Stimulated activated CD8-positive, alpha-beta memory T cell treated with anti-CD3 and anti-CD28 coated beads, Interleukin-4, amount 100 ng/mL, for 4 hours (primary cell): ENCODE results near the gene EIF3L.
"Not testable (repeated sequence)": the region's sequence is repeated elsewhere in the genome, so short reads cannot be mapped to it uniquely, and the experiment has no call there.

Experiments
- DNase-seq, 2 donors: peaks; one replicate each; pipeline ENCODE4 v3.0.0-alpha.2; 2020; ENCODE audit warnings: low read depth in 2 of 2, low spot score in 1 of 2

EIF3L gene

GRCh38 chr22:37849089-37849751 lies at the start of gene EIF3L:
EIF3L (plus strand) TSS chr22:37849419; CDS start chr22:37849450, 31 bp downstream.
- peak; percentile 61 to 76 for DNase-seq

GRCh38 chr22:37799979-37800378 lies 49.2 kb upstream of the EIF3L start:
- not testable (repeated sequence) for DNase-seq

DNA sequence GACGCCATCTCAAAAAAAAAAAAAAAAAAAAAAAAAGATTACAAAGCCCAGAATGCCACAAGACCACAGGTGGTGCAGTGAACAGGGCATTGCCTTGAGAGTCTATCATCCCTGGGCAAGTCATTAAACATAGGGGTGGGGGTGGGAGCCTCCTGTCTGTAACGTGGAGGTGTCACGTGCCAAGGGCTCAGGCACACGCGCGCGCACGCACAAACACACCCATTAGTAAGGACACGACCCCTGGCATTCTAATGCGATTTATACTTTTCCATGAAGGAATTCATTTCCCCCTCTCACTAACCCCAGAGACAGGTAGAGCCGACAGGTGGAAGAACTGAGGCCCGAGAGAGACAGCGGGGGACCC lies 47.3 kb upstream of the EIF3L start:
- no peak for DNase-seq

GRCh38 chr22:37802310-37803194 lies 46.7 kb upstream of the EIF3L start:
- DNase-seq: no peak

- no peak for DNase-seq
Observed at GRCh38 chr22:37803195-37803638, 46.0 kb upstream of the EIF3L start.

GRCh38 chr22:37803639-37804351 lies 45.4 kb upstream of the EIF3L start:
- no peak for DNase-seq

- DNase-seq: no peak
Observed at GRCh38 chr22:37804352-37804880, 44.8 kb upstream of the EIF3L start.

- no peak for DNase-seq
Observed at GRCh38 chr22:37804881-37805809, 44.1 kb upstream of the EIF3L start.

GRCh38 chr22:37805810-37806277 lies 43.4 kb upstream of the EIF3L start:
- no peak for DNase-seq

DNA sequence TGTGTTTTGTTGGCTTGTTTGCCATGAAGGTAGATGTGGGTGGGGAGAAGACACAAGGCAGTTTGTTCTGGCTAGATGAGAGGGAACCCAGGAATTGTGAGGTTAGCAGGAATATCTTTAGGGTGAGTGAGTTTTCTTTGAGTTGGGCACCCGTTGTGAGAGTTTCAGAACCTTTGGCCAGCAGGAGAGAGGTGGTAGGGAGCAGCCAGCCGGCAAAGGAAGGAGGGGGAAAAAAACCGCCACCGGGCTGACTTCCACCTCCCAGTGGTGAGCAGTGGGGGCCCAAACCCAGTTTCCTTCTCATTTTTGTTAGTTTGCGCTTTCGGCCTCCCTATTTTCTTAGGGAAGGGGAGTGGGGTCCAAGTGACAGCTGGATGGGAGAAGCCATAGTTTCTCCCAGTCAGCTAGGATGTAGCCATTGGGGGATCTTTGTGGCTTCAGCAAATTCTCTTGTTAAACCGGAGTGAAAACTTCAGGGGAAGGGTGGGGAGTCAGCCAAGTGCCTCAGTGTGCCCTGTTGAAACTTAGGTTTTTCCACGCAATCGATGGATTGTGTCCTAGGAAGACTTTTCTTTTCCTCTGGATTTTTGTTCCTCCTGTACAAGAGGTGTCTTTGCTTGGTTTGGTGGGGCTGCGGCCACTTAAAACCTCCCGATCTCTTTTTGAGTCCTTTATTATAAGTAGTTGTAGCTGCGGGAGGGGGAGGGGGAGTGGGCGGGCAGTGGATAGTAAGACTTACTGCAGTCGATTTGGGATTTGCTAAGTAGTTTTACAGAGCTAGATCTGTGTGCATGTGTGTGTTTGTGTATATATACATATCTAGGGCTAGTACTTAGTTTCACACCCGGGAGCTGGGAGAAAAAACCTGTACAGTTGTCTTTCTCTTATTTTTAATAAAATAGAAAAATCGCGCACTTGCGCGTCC lies 42.5 kb upstream of the EIF3L start:
- no peak for DNase-seq

DNA sequence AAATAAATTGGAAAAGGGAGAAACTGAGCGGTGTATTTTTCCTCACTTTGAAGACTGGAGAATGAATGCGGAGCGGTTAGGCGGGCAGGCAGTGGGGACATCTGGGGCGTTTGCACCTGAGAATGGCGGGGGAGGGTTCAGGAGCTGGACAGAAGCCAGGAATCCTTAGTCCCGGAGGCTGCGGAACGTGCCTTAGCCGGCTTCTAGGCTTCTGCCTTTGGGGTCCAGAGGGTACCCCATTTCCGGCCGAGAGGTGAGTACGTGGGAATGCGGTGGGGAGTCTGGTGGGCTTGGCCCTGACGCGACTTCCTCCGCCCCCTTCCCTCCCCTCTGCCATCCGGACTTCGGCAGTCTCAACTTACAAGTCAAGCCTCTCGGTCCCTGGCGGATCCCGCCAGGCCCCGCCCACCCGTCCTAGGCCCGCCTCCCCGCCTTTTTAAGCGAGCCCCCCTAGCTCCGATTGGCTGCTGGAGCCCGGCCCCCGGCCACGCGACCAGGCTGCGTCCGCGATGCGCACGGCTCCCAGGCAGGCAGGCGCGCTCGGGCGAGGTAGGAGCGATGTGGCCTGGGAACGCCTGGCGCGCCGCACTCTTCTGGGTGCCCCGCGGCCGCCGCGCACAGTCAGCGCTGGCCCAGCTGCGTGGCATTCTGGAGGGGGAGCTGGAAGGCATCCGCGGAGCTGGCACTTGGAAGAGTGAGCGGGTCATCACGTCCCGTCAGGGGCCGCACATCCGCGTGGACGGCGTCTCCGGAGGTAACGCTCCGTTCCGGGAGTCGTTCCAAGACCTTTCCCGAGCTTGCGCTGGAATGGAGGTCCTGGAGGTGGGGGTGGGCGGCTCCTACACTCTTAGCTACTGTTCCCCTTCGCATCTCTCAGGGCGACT lies 41.6 kb upstream of the EIF3L start, which contains the start of gene GCAT:
Gene GCAT, plus strand, starts transcription at position 525 of the 884 bp plus-strand sequence. Its CDS starts 34 bp downstream, at position 559.
- DNase-seq: peak; percentile 71 to 77

- no peak for DNase-seq
Observed at GRCh38 chr22:37808294-37808657, 40.9 kb upstream of the EIF3L start.

DNA sequence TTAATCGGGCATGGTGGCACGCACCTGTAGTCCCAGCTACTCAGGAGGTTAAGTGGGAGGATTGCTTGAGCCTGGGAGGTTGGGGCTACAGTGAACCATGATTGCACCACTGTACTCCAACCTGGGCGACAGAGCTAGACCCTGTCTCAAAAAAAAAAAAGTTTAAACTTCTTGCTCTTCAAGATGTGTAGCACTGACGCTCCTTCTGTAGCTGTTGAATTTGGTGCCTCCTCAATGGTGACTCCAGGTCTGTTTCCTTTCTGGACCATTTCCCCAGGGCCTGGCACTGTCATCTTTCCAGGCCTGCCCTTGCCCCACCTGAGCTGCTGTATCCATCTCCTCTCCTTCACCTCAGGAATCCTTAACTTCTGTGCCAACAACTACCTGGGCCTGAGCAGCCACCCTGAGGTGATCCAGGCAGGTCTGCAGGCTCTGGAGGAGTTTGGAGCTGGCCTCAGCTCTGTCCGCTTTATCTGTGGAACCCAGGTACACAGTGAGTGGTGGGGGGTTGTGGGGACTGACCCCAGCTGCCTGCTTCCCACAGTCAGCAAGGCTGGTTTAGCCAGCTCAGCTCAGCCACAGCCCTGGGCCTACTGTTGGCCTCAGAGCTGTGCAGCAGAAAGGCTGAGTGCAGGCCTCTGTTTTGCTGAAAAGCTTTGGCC lies 39.4 kb upstream of the EIF3L start:
- DNase-seq: no peak

DNA sequence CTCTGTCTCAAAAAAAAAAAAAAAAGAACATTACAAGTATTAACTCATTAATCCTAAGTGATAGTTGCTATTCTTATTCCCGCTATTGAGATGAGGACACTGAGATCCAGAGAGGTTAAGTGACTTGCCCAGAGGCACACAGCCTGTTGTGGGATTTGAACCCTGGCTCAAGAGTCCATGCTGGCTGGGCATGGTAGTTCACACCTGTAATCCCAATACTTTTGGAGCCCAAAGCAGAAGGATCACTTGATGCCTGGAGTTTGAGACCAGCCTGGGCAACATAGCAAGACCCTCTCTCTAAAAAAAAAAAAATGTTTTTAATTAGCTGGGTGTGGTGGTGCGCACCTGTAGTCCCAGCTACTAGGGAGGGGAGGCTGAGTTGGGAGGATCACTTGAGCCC lies 37.4 kb upstream of the EIF3L start:
- no peak for DNase-seq

DNA sequence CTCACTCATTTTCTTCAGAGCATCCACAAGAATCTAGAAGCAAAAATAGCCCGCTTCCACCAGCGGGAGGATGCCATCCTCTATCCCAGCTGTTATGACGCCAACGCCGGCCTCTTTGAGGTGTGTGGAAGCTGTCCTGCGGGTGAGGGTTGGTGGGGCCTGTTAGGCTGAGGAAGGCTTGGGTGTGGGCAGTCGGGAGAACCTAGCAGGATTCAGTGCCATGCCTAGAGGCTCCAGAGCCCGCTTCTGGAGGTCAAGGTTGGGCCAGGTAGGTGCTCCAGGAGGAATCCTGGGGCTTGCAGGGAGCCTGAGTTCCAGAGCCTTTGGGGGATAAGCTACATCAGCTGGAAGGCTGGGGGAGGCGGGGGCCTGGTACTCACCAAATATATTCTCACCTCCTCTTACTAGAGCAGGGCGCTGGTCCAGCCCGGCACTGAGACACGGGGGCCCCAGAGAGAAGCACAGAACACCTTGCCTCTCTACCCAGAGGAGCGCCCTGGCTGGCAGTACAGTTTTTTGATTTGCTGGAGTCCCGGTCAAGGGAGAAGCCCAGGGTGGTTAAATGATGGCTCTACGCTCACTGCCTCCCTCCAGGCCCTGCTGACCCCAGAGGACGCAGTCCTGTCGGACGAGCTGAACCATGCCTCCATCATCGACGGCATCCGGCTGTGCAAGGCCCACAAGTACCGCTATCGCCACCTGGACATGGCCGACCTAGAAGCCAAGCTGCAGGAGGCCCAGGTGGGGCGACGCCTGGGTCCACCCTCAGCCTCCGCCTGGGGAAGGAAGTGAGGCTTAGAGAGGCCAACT lies 36.1 kb upstream of the EIF3L start:
- DNase-seq: no peak

DNA sequence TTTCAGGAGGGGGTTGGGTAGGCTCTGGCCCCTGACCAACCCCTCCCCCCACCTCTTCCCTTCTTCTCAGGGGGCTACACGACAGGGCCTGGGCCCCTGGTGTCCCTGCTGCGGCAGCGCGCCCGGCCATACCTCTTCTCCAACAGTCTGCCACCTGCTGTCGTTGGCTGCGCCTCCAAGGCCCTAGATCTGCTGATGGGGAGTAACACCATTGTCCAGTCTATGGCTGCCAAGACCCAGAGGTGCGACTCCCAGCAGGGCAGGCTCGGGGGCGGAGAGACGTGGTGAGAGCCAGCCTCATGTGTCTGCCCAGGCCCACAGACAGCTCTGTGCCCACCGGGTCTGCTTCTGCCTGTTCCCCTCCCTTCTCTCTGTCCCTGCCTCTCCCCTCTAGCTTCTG lies 33.6 kb upstream of the EIF3L start:
- DNase-seq: no peak
